MM.1S (cell line): ENCODE data around the gene COL13A1.

Experiments used
- DNase-seq: peaks from one replicate; pipeline ENCODE4 v3.0.0-alpha.2; 2015
- H2AFZ ChIP-seq: fragments of 300-600 bp; sonication (generic); 2 replicates; pipeline ENCODE4 v1.6.0; 2016; ENCODE audit warnings: antibody characterized with exemption, low read length
- H3F3A ChIP-seq: fragments of 300-600 bp; sonication (generic); 2 replicates; pipeline ENCODE4 v1.6.1; 2016; ENCODE audit warnings: mild to moderate bottlenecking, antibody characterized with exemption, low read length, moderate library complexity, mixed read lengths; ENCODE audit not compliant: insufficient read depth
- H3K27ac ChIP-seq: fragments of 300-600 bp; sonication (generic); 2 replicates; pipeline ENCODE4 v1.5.1; 2016; ENCODE audit warnings: mild to moderate bottlenecking, low read length
- H3K27me3 ChIP-seq: fragments of 300-600 bp; sonication (generic); replicated peaks from 2 replicates; pipeline ENCODE4 v1.6.0; 2016; ENCODE audit warnings: low read length; ENCODE audit not compliant: insufficient read depth
- H3K36me3 ChIP-seq: fragments of 300-600 bp; sonication (generic); replicated peaks from 2 replicates; pipeline ENCODE4 v1.6.1; 2016; ENCODE audit warnings: mild to moderate bottlenecking, low read length, mixed read lengths; ENCODE audit not compliant: insufficient read depth
- H3K4me1 ChIP-seq: fragments of 300-600 bp; sonication (generic); 2 replicates; pipeline ENCODE4 v1.6.1; 2016; ENCODE audit warnings: low read length, mixed read lengths
- H3K4me2 ChIP-seq: fragments of 300-600 bp; sonication (generic); 2 replicates; pipeline ENCODE4 v1.6.0; 2016; ENCODE audit warnings: low read depth, low read length
- H3K4me3 ChIP-seq: fragments of 300-600 bp; sonication (generic); 2 replicates; pipeline ENCODE4 v1.5.1; 2016; ENCODE audit warnings: low read length, mixed read lengths
- H3K79me2 ChIP-seq: fragments of 300-600 bp; sonication (generic); 2 replicates; pipeline ENCODE4 v1.6.1; 2016; ENCODE audit warnings: mixed run types, low read length, mixed read lengths
- H3K9ac ChIP-seq: fragments of 300-600 bp; sonication (generic); 2 replicates; pipeline ENCODE4 v1.6.1; 2016; ENCODE audit warnings: low read length, mixed read lengths
- H3K9me2 ChIP-seq: fragments of 300-600 bp; sonication (generic); replicated peaks from 2 replicates; pipeline ENCODE4 v1.6.1; 2016; ENCODE audit warnings: mild to moderate bottlenecking, low read length, mixed read lengths; ENCODE audit not compliant: insufficient read depth
- H3K9me3 ChIP-seq: fragments of 300-600 bp; sonication (generic); replicated peaks from 2 replicates; pipeline ENCODE4 v1.6.1; 2016; ENCODE audit warnings: mild to moderate bottlenecking, low read length, mixed read lengths; ENCODE audit not compliant: insufficient read depth
- H4K20me1 ChIP-seq: fragments of 300-600 bp; sonication (generic); 2 replicates; pipeline ENCODE4 v1.6.1; 2016; ENCODE audit warnings: mild to moderate bottlenecking, low read length, moderate library complexity, mixed read lengths; ENCODE audit not compliant: insufficient read depth
- EZH2 ChIP-seq: fragments of 300-600 bp; sonication (generic); optimal IDR thresholded peaks from 2 replicates; pipeline ENCODE3; 2017; ENCODE audit warnings: low read depth, mild to moderate bottlenecking, antibody characterized with exemption, low read length, mixed read lengths
- EZH2phosphoT487 ChIP-seq: fragments of 300-600 bp; sonication (generic); IDR thresholded peaks from 2 replicates; pipeline ENCODE4 v1.6.1; 2018; ENCODE audit warnings: antibody characterized with exemption, low read length
- TF ChIP-seq, protein P1 (sequence below): fragments of 300-600 bp; sonication (generic); IDR thresholded peaks from 2 replicates; pipeline ENCODE4 v1.5.1; 2016; ENCODE audit warnings: antibody characterized with exemption, low read length, mixed read lengths

The COL13A1 gene

DNA sequence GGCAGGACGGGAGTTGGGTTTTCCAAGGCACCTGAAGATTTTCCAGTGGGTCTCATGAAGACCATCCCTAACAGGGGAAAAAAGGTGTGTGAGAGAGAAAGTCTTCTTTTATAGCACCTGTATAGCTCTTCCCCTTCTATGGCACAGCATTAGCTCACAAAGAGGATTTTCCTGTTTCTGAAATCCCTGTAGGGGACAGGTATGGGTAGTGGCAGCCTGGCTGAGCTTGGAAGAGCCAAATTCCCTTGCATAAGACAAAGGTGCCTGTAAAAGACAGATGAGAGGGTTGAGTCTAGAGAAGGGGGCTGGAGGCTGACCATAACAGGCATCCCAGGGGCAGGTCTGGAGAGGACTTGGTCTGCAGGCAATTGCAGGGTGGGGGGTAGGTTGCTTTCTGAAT is 63.7 kb downstream of the COL13A1 start:
- Histone ChIP-seq H3K4me1 (no peaks in the 10 kb centered on the region), H3K79me2 (no peaks in the 10 kb centered on the region), H3K36me3 (no peaks in the 10 kb centered on the region), H3K4me3 (no peak overlapping the region), H3K9ac (no peak overlapping the region), H3K4me2 (no peak overlapping the region), H3K27me3 (peaks cover 54% of the 10 kb centered on the region), H3F3A (no peaks in the 10 kb centered on the region), H4K20me1 (no peaks in the 10 kb centered on the region), H3K9me2 (no peaks in the 10 kb centered on the region), H2AFZ (no peak overlapping the region), H3K27ac (no peak overlapping the region), H3K9me3 (no peaks in the 10 kb centered on the region)
- TF ChIP-seq EZH2phosphoT487 (no peak), EZH2 (no peak)
- TF ChIP-seq, protein P1, sequence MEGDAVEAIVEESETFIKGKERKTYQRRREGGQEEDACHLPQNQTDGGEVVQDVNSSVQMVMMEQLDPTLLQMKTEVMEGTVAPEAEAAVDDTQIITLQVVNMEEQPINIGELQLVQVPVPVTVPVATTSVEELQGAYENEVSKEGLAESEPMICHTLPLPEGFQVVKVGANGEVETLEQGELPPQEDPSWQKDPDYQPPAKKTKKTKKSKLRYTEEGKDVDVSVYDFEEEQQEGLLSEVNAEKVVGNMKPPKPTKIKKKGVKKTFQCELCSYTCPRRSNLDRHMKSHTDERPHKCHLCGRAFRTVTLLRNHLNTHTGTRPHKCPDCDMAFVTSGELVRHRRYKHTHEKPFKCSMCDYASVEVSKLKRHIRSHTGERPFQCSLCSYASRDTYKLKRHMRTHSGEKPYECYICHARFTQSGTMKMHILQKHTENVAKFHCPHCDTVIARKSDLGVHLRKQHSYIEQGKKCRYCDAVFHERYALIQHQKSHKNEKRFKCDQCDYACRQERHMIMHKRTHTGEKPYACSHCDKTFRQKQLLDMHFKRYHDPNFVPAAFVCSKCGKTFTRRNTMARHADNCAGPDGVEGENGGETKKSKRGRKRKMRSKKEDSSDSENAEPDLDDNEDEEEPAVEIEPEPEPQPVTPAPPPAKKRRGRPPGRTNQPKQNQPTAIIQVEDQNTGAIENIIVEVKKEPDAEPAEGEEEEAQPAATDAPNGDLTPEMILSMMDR, result no peak
- DNase-seq, result no peak

DNA sequence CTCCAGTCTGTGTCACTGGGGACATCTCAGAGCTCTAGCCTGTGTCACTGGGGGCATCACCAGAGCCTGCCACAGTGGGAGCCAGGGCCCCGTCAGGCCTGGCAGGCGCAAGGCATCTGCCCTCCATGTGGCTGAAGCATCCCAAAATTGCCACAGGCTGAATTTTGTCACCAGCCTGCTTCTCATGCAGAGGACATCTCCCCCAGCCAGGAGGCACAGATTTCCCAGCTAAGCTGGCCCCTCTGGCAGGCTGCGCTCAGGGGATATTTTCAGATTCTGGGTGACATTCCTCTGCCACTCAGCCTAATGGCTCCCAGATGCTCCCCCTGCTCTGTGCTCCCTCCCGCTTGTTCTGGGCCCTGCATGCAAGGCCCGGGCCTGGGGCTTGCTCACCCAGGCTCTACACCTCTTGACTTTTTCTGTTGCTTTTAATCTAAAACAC is 64.6 kb downstream of the COL13A1 start:
- no peak for DNase-seq
- Histone ChIP-seq H2AFZ (no peak overlapping the region), H3K4me1 (no peaks in the 10 kb centered on the region), H4K20me1 (no peaks in the 10 kb centered on the region), H3K9me3 (no peaks in the 10 kb centered on the region), H3K4me3 (no peak overlapping the region), H3K4me2 (no peak overlapping the region), H3K27me3 (peaks cover 54% of the 10 kb centered on the region), H3F3A (no peaks in the 10 kb centered on the region), H3K9ac (no peak overlapping the region), H3K36me3 (no peaks in the 10 kb centered on the region), H3K79me2 (no peaks in the 10 kb centered on the region), H3K9me2 (no peaks in the 10 kb centered on the region), H3K27ac (no peak overlapping the region)
- TF ChIP-seq, protein P1, result no peak

DNA sequence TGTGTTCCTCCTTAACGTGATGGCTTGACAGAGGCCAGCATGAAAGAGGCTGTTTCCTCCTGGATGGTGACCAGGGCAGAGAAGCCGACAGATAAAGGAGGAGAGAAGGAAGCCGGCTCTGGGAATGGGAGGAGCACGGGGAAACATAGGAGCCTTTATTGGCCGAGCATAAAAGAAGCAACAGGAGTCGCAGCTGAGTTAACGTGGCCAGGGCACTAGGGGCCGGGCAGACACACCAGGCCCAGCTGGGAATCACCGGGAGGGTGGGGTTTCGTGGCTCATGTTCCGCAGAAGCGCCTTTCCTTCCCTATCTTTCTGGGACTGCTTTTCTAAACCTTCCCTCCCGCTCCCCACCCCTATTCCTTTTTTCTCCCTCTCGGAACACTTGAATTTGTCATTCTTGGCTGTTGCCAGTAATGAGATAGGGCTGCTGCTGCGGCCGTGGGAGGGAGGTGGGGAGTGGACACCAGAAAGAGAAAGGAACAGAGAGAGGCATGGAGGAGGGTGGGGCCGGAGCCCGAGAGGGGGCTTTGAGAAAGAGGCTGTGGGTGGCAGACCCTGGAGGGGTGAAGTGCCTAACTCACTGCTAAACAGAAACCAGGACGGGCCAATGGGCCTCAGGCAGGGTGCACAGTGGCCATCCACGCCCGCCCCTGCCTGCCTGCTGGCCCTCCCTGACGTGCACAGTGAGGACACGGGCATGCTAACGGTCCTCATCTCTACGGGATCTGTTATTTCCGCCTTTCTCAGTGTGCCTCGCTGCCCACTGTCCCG is 65.2 kb downstream of the COL13A1 start:
- no peaks in the 10 kb centered on the region for H3K36me3 ChIP-seq
- TF ChIP-seq, protein P1, result no peak
- no peak for TF ChIP-seq EZH2
- TF ChIP-seq EZH2phosphoT487, result no peak
- peaks cover 58% of the 10 kb centered on the region for H3K27me3 ChIP-seq
- H2AFZ ChIP-seq, result no peak overlapping the region
- H3K27ac ChIP-seq, result no peak overlapping the region
- no peak overlapping the region for H3K4me3 ChIP-seq
- no peaks in the 10 kb centered on the region for H3K79me2 ChIP-seq
- H3K9me2 ChIP-seq, result no peaks in the 10 kb centered on the region
- H3F3A ChIP-seq, result no peaks in the 10 kb centered on the region
- H3K4me1 ChIP-seq, result no peaks in the 10 kb centered on the region
- H3K9ac ChIP-seq, result no peak overlapping the region
- DNase-seq, result no peak
- H3K4me2 ChIP-seq, result no peak overlapping the region
- H4K20me1 ChIP-seq, result no peaks in the 10 kb centered on the region
- no peaks in the 10 kb centered on the region for H3K9me3 ChIP-seq
